ENCODE data around the gene TTLL5.

The TTLL5 gene

DNA sequence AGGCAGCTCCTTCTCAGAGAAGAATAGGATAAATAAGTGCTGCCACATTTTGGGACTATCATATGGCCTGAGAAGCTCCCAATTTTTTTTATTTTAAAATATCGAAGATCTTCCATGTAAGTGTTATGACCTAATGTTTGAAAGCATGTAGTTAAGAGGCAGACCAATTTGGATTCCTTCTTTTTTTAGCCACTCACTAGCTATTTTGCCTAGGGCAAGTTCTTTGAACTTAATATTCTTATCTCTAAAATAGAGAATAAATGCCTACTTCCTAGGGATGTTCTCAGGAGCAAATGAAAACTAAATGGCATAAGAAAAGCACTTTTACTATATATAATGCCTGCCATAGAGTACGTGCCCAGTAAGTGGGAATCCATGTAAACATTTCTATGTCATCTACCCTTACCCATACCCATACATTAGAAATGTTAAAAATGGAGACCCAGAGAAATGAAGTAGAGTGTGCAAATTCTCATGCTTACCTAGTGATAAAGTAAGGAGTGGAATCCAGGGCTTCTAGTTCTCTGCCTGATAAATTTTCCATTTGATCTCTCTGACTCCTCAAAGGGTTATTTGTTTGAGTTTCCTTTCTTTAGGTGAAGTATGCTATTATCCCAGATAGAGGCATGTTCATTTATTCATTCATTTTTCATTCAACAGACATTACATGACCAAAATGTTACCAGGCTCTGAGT, 172.4 kb downstream of the TTLL5 start:
- TF ChIP-seq, protein P1, sequence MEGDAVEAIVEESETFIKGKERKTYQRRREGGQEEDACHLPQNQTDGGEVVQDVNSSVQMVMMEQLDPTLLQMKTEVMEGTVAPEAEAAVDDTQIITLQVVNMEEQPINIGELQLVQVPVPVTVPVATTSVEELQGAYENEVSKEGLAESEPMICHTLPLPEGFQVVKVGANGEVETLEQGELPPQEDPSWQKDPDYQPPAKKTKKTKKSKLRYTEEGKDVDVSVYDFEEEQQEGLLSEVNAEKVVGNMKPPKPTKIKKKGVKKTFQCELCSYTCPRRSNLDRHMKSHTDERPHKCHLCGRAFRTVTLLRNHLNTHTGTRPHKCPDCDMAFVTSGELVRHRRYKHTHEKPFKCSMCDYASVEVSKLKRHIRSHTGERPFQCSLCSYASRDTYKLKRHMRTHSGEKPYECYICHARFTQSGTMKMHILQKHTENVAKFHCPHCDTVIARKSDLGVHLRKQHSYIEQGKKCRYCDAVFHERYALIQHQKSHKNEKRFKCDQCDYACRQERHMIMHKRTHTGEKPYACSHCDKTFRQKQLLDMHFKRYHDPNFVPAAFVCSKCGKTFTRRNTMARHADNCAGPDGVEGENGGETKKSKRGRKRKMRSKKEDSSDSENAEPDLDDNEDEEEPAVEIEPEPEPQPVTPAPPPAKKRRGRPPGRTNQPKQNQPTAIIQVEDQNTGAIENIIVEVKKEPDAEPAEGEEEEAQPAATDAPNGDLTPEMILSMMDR (conservative IDR thresholded peaks at IDR 0.05) = no peak
- H3K27ac ChIP-seq = peak overlapping the region; percentile 92

DNA sequence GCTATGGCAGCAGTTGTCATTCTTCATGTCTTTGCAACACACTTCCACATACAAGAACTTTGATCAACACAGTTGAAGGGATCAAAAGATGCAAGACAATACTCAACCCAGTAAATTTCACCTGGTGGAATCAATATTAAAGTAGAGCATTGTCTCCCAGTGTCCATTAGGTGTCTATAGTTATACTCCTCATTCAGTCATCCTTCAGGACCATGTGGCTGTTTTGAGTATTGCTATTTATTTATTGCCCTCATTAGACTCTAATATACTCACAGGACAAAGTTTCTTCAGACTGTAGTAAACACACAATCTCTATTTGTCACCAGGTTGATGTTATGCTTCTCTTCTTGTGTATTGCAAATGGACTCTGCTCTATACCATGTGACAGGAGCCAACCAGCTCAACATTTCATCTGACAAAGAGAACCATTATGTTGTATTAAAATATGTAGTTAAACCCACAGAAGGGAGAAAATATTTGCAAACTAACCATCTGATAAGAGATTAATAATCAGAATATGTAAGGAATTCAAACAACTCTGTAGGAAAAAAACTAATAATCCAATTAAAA, 174.2 kb downstream of the TTLL5 start:
- H3K27ac ChIP-seq = no peak overlapping the region
- TF ChIP-seq, protein P1 (conservative IDR thresholded peaks at IDR 0.05) = no peak

DNA sequence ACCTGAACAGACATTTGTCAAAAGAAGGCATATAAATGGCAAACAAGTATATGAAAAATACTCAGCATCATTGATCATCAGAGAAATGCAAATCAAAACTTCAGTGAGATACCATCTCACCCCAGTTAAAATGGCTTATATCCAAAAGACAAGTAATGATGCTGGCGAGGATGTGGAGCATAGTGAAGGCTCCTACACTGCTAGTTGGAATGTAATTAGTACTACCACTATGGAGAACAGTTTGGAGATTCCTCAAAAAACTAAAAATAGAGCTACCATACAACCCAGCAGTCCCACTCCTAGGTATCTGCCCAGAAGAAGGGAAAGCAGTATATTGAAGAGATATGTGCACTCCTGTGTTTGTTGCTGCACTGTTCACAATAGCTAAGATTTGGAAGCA, 174.7 kb downstream of the TTLL5 start:
- no peak overlapping the region for H3K27ac ChIP-seq
- TF ChIP-seq, protein P1 (conservative IDR thresholded peaks at IDR 0.05) = no peak

DNA sequence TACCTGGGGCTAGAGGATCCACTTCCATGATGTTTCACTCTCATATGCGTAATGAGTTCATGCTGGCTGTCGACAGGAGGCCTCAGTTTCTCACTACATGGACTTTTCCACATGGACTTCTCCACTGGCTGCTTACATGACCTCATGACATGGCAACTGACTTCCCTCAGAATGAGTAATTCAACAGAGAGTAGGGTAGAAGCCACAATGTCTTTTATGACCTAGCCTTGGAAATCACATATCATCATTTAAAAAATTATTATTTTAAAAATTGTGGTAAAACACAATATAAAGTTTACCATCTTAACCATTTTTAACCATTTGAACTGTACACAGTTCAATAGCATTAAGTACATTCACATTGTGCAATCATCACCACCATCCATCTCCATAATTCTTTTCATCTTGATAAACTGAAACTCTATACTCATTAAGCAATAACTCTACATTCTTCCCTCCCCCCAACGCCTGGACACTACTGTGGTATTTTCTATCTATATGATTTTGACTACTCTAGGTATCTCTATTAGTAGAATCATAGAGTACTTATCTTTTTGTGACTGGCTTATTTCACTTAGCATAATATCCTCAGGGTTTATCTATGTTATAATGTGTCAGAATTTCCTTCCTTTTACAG, 176.2 kb downstream of the TTLL5 start:
- TF ChIP-seq, protein P1 (conservative IDR thresholded peaks at IDR 0.05) = no peak
- no peak overlapping the region for H3K27ac ChIP-seq

DNA sequence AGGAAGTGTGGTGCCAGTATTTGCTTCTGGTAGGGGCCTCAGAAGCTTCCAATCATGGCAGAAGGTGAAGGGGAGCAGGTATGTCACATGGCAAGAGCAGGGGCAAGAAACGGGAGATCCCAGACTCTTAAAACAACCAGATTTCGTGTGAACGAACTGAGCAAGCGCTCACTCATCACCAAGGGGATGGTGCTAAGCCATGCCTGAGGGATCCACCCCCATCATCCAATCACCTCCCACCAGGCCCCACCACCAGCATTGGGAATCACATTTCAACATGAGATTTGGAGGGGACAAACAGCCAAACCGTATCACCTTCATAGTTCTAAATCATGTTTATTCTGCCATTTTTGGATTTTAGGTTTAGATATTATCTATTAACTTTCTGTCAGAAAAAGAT, 179.9 kb downstream of the TTLL5 start:
- no peak overlapping the region for H3K27ac ChIP-seq
- TF ChIP-seq, protein P1 (conservative IDR thresholded peaks at IDR 0.05) = no peak

DNA sequence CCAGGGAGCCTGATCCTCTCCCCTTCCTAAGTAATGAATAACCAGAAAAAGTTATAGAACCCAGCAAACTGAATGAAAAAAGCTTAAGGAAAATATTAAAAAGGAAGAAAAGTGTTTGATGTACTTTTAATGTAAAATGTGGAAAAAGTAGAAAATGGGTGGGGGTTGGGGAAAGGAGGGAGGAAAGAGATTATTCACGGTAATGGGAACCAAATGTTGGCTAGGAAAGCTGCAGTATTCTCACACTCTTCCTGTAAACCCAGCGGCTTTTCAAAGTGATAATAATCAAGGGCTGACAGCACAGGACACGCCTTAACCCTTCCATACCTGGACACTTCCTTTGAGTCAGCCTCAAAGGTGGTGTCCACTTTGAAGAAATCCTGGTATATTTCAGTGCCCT, 181.5 kb downstream of the TTLL5 start:
- TF ChIP-seq, protein P1 (conservative IDR thresholded peaks at IDR 0.05) = no peak
- peak overlapping the region; percentile 38 for H3K27ac ChIP-seq

DNA sequence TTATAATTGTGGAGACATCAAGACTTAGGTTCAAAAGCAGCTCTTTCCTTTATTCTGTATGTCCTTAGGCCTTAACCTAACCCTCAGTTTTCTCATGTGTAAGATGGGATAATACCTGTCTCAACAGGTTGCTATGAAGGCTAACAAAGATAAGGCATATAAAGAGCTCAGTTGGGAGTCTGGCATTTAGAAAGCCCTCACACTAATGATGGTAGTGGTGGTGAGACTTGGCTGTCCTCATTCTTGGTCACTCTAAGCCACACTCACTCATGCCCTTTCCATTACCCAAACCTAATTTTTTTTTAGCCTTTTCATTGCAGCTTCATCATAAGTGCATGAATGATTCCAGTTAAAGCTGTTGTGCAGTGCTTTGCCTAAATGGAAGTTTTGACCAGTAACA, 183.4 kb downstream of the TTLL5 start:
- TF ChIP-seq, protein P1 (conservative IDR thresholded peaks at IDR 0.05) = no peak
- H3K27ac ChIP-seq = no peak overlapping the region

All from VCaP (cell line).